ENCODE data around the gene KLF11.
"Not testable (repeated sequence)": the region's sequence is repeated elsewhere in the genome, so short reads cannot be mapped to it uniquely, and the experiment has no call there.

KLF11 gene

DNA sequence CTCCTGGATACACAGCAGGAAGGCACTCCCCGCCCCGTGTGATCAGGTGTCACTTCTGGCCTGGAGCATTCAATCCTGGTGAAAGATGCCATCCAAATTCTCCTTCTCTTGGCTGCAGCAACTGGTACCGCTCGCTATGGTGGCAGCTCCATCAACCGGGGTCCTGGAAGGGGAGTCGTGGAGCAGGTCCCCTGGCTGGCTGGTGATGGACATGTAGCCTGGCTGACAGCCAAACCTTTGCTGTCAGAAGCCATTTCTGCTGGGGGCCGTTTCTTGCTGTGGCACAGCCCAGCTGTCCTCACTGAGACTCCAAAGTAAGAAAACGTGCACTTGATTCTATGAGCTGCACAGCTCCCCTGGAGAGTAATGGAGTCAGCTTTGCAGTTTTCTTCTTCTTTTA lies 44.0 kb downstream of the KLF11 start:
- no peak for FAIRE-seq

DNA sequence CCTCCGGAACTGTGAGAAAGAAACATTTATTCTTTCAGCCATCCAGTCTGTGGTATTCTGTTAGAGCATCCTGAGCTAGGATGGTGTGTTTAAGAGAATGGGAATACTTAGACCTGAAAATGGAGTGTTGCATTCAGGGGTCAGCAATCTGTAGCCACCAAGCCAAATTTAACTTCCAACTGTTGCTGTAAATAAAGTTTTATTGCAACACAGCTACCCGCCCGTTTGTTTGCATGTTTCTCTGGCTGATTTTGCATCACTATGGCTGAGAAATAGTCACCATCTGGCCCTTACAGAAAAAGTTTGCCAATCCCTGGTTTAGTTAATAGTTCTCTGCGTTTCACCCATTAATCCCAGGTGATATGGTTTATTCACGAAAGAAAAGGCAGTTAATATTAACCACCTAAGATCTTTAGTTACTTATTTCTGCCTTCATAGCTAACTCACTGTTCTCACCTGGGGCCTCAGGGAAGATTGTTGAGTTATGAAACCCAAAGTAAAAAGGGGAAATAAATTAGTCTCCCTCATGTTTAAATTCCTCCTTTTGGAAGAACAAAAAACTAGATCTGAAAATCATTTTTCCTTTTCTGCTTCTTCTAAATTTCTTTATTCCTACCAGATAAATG lies 46.3 kb downstream of the KLF11 start:
- no peak for FAIRE-seq

GRCh38 chr2:10091182-10091888 lies 48.0 kb downstream of the KLF11 start:
- no peak for FAIRE-seq

DNA sequence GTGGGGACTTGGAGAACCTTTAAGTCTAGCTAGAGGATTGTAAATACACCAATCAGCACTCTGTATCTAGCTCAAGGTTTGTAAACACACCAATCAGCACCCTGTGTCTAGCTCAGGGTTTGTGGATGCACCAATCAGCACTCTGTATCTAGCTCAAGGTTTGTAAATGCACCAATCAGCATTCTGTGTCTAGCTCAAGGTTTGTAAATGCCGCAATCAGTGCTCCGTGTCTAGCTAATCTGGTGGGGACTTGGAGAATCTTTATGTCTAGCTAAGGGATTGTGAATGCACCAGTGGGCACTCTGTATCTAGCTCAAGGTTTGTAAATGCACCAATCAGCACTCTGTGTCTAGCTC lies 48.5 kb downstream of the KLF11 start:
- FAIRE-seq = not testable (repeated sequence)

GRCh38 chr2:10094271-10094814 lies 51.0 kb downstream of the KLF11 start:
- FAIRE-seq = no peak

DNA sequence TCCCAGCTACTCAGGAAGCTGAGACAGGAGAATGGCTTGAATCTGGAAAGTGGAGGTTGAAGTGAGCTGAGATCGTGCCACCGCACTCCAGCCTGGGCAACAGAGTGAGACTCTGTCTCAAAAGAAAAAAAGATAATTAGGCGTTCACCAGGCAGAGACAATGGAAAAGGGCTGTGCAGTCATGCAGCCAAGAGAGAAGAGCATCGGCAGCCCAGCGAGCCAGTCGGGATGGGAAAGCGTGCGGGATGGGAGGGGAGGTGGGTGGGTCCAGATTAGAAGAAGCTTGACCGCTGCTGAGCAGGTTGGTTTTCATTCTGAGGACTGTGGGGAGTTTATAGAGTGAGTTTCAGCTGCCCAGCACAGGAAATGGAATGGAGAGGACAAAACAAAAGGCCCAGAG lies 51.8 kb downstream of the KLF11 start:
- FAIRE-seq = no peak

GRCh38 chr2:10096641-10097040 lies 53.3 kb downstream of the KLF11 start:
- no peak for FAIRE-seq

DNA sequence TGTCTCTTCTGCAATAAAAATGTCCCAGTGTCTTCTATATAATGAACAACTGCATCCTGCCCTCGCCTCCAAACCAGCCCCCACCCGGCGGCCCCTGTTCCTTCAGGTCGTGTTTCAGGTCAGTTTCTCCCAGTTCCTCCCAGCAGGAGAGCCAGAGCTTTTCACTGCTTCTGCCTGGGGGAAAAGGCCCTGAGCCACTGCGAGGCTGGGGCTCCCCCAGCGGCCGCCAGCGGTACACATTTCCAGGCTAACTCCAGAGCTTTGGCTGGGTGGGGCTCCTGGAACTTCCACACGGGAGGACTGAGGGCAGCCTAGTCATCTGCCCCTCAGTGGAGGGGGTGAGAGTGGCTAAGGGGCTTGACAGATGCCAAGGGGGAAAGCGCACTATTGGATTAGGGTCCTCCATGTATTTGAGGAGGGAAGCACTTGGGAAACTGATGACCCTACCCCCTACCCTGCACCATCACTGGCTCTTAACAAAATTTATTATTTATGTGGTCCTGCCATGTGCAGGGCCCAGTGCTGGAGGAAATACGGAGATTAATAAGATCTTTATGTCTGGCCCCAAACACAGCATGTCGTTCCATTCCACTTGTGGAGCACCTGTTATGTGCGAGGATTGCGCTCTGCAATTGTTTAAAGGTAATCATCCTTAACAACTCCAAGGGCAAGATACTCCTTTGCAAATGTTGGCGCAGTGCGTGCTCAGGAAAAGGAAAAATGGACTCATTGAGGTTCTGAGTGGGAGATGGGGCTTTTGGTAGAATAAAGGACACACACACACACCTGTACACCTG lies 54.2 kb downstream of the KLF11 start:
- FAIRE-seq = no peak

GRCh38 chr2:10101491-10101890 lies 58.1 kb downstream of the KLF11 start:
- FAIRE-seq = no peak

DNA sequence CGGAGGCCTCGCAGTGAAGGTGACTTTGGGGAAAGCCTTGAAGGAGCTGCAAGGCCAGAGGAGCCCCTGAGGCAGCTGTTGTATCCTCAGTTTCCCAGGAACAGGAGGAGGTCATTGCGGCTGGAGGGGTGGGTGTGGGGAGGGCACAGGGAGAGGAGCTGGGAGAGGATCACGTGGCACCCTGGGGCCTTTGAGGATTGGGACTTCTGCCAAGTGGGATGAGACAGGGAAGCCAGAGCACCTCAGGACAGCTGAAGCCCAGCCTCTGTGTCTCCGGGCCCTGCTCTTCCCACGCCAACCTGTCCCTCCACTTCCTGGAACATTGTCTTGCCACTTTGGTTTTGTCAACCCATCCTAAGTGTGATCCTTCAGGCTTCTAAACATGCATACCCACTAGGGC lies 59.8 kb downstream of the KLF11 start:
- no peak for FAIRE-seq

Data from colon (tissue), 2 donors.